NCI-H2081 treated with DMSO at 0.1 percent for 48 hours (cell line): ENCODE results near the gene FCHO1.

Experiments used
- DNase-seq: peaks from one replicate; lab custom pipeline; 2025; lab: John Stamatoyannopoulos, UW

FCHO1 gene

GRCh38 chr19:17733127-17733526 is 18.1 kb upstream of the FCHO1 start:
- DNase-seq = no peak

- DNase-seq = no peak
Observed at GRCh38 chr19:17734146-17734545, 17.1 kb upstream of the FCHO1 start.

GRCh38 chr19:17735410-17735809 is 15.9 kb upstream of the FCHO1 start:
- no peak for DNase-seq

- DNase-seq = no peak
Observed at GRCh38 chr19:17737690-17738153, 13.6 kb upstream of the FCHO1 start.

GRCh38 chr19:17739121-17739875 is 12.0 kb upstream of the FCHO1 start:
- DNase-seq = no peak

GRCh38 chr19:17741456-17741855 is 9.8 kb upstream of the FCHO1 start:
- no peak for DNase-seq

GRCh38 chr19:17743874-17744580 is 7.2 kb upstream of the FCHO1 start:
- no peak for DNase-seq

- peak; percentile 71 for DNase-seq
Observed at GRCh38 chr19:17747205-17748098, 3.8 kb upstream of the FCHO1 start.

GRCh38 chr19:17748884-17749638 is 2.2 kb upstream of the FCHO1 start:
- no peak for DNase-seq

- no peak for DNase-seq
Observed at GRCh38 chr19:17749912-17750317, 1.4 kb upstream of the FCHO1 start.

- no peak for DNase-seq
Observed at GRCh38 chr19:17751912-17752273, 616 bp downstream of the FCHO1 start.

- no peak for DNase-seq
Observed at GRCh38 chr19:17752865-17753639, 1.8 kb downstream of the FCHO1 start.

- no peak for DNase-seq
Observed at GRCh38 chr19:17753976-17754375, 2.7 kb downstream of the FCHO1 start.

GRCh38 chr19:17754634-17755442 is 3.6 kb downstream of the FCHO1 start:
- no peak for DNase-seq

GRCh38 chr19:17755443-17755890 is 4.2 kb downstream of the FCHO1 start:
- DNase-seq = no peak

GRCh38 chr19:17755977-17756670 is 4.8 kb downstream of the FCHO1 start:
- no peak for DNase-seq

- no peak for DNase-seq
Observed at GRCh38 chr19:17757125-17757524, 5.8 kb downstream of the FCHO1 start.

GRCh38 chr19:17758515-17758914 is 7.2 kb downstream of the FCHO1 start:
- no peak for DNase-seq

GRCh38 chr19:17761148-17761547 is 9.9 kb downstream of the FCHO1 start:
- DNase-seq = no peak
